Osteoblast (primary cell): ENCODE results near the gene ATG4A. TPM values are rescaled to one million over a fixed set of nuclear protein-coding genes. Genes with fewer than 3 reads are reported as not detected.

ENCODE experiments used
- DNase-seq: peaks from one replicate; pipeline ENCODE4 v3.0.0; 2011; ENCODE audit warnings: low spot score, mixed read lengths; ENCODE audit not compliant: insufficient read length; ENCODE audit errors: missing footprints
- H2AFZ ChIP-seq: 2 replicates; pipeline ENCODE4 v1.6.0; 2011; ENCODE audit warnings: mild to moderate bottlenecking, low read length
- H3K27ac ChIP-seq: 2 replicates; pipeline ENCODE4 v1.5.1; 2011; ENCODE audit warnings: mild to moderate bottlenecking, low read depth, low read length, moderate library complexity
- H3K27me3 ChIP-seq: 2 replicates; pipeline ENCODE4 v1.6.0; 2012; ENCODE audit warnings: mild to moderate bottlenecking, control low read depth, inconsistent platforms, low read length, moderate library complexity; ENCODE audit not compliant: insufficient read depth
- H3K36me3 ChIP-seq: 2 replicates; pipeline ENCODE4 v1.5.1; 2011; ENCODE audit warnings: mild to moderate bottlenecking, low read length, control low read depth, moderate library complexity; ENCODE audit not compliant: insufficient read depth
- H3K4me1 ChIP-seq: 2 replicates; pipeline ENCODE4 v1.5.1; 2011; ENCODE audit warnings: mild to moderate bottlenecking, low read length, control low read depth, moderate library complexity; ENCODE audit not compliant: insufficient read depth
- H3K4me2 ChIP-seq: 2 replicates; pipeline ENCODE4 v1.6.0; 2011; ENCODE audit warnings: mild to moderate bottlenecking, low read length; ENCODE audit not compliant: insufficient read depth
- H3K4me3 ChIP-seq: fragments of 200-600 bp; sonication (generic); 3 replicates; pipeline ENCODE4 v1.5.1; 2012; ENCODE audit warnings: mild to moderate bottlenecking, low read length, inconsistent platforms; ENCODE audit not compliant: insufficient read depth
- H3K79me2 ChIP-seq: 2 replicates; pipeline ENCODE4 v1.6.0; 2012; ENCODE audit warnings: mild to moderate bottlenecking, low read length, control low read depth, inconsistent platforms; ENCODE audit not compliant: insufficient read depth
- H3K9me3 ChIP-seq: 2 replicates; pipeline ENCODE4 v1.5.1; 2011; ENCODE audit warnings: low read depth, low read length, control low read depth
- H4K20me1 ChIP-seq: 2 replicates; pipeline ENCODE4 v1.6.0; 2012; ENCODE audit warnings: mild to moderate bottlenecking, low read length, control low read depth; ENCODE audit not compliant: insufficient read depth
- total RNA-seq: library from RNA; depleted of rRNA; stranded (reverse); fragments of >200 nt; gene quantifications from 2 replicates; pipeline ENCODE4 v1.2.3, GENCODE V29; 2012
- TF ChIP-seq, protein P1 (sequence below): IDR thresholded peaks from 2 replicates; pipeline ENCODE4 v1.5.1; 2011; ENCODE audit warnings: mild to moderate bottlenecking, low read depth, low read length, moderate library complexity; ENCODE audit errors: extremely low read depth

Gene ATG4A
- total RNA-seq, 1 donor = 6.9 TPM

- Histone ChIP-seq H3K27me3 (peaks cover 30% of the 10 kb centered on the region), H3K36me3 (no peaks in the 10 kb centered on the region), H4K20me1 (no peaks in the 10 kb centered on the region), H2AFZ (no peak overlapping the region), H3K27ac (no peak overlapping the region), H3K9me3 (no peaks in the 10 kb centered on the region), H3K4me3 (no peak overlapping the region), H3K4me2 (no peak overlapping the region), H3K4me1 (no peaks in the 10 kb centered on the region), H3K79me2 (no peaks in the 10 kb centered on the region)
- TF ChIP-seq, protein P1, sequence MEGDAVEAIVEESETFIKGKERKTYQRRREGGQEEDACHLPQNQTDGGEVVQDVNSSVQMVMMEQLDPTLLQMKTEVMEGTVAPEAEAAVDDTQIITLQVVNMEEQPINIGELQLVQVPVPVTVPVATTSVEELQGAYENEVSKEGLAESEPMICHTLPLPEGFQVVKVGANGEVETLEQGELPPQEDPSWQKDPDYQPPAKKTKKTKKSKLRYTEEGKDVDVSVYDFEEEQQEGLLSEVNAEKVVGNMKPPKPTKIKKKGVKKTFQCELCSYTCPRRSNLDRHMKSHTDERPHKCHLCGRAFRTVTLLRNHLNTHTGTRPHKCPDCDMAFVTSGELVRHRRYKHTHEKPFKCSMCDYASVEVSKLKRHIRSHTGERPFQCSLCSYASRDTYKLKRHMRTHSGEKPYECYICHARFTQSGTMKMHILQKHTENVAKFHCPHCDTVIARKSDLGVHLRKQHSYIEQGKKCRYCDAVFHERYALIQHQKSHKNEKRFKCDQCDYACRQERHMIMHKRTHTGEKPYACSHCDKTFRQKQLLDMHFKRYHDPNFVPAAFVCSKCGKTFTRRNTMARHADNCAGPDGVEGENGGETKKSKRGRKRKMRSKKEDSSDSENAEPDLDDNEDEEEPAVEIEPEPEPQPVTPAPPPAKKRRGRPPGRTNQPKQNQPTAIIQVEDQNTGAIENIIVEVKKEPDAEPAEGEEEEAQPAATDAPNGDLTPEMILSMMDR = no peak
- no peak for DNase-seq
Observed at GRCh38 chrX:108081110-108081509, 10.5 kb upstream of the ATG4A start.

DNA sequence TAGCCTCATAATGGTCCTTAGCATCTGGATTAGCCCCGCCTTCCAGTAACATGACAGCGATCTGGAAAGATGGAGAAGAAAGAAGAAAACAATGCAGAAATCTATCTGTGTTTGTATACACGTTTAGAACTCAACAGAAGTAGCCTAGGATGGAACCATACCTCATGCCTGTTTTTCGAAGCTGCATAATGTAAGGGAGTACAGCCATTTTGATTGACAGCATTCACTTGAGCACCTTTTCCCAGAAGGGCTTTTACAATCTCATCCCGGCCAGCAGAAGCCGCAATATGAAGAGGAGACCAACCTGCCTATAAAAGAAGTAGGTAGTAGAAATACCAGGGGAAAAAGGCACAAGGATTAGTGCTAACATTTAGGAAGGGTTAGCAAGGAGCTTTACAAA, 3.8 kb upstream of the ATG4A start:
- TF ChIP-seq, protein P1 = no peak
- Histone ChIP-seq H2AFZ (no peak overlapping the region), H3K36me3 (peaks cover 7% of the 10 kb centered on the region), H3K4me1 (no peaks in the 10 kb centered on the region), H3K27ac (no peak overlapping the region), H3K79me2 (peaks cover 18% of the 10 kb centered on the region), H3K4me3 (no peak overlapping the region), H3K27me3 (peaks cover 6% of the 10 kb centered on the region), H4K20me1 (no peaks in the 10 kb centered on the region), H3K4me2 (no peak overlapping the region), H3K9me3 (no peaks in the 10 kb centered on the region)
- DNase-seq = no peak

GRCh38 chrX:108088511-108088910, 3.1 kb upstream of the ATG4A start:
- Histone ChIP-seq H3K36me3 (peaks cover 7% of the 10 kb centered on the region), H4K20me1 (no peaks in the 10 kb centered on the region), H3K27me3 (peaks cover 6% of the 10 kb centered on the region), H3K27ac (no peak overlapping the region), H2AFZ (no peak overlapping the region), H3K4me1 (no peaks in the 10 kb centered on the region), H3K9me3 (no peaks in the 10 kb centered on the region), H3K79me2 (peaks cover 18% of the 10 kb centered on the region), H3K4me3 (no peak overlapping the region), H3K4me2 (no peak overlapping the region)
- TF ChIP-seq, protein P1 = no peak
- DNase-seq = no peak

DNA sequence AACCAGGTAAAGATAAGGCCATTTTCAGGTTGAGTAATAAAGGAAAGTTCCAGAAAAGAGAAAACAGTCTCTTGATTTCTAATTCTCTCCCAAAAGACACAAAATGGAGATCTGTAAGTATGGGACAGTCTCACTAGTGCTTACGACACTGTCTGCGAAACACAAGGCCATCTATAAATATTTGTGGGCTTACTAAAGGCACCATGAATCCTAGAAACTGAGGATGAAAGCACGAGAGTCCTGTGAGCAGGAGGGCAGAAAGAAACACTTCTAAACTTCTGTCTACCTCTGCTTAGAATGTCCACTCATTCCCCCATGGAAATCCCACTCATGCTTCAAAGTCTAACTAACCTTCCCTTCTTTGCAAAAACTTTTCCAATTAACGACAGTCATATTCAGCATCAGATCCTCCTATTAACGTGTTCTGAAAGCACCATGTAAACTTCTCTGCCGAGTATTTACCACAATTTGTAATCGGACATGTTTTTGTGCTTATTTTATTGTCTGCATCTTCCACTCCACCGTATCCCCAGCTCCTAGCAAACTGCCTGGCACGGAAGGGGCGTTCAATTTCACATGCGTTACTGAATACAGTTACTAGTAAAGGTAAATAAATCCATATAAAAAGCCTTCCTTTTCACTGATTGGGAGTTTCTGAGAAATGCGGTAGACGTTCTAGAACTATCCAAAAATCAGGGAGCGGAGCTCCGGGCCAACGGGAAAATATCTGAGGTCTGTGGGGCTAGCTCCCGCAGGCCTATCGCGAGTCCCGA, 901 bp upstream of the ATG4A start:
- no peaks in the 10 kb centered on the region for H4K20me1 ChIP-seq
- TF ChIP-seq, protein P1 = no peak

More for the DNA sequence above, 901 bp upstream of the ATG4A start:
- Histone ChIP-seq H3K4me2 (peak overlapping the region; percentile 75), H3K4me3 (peak overlapping the region; percentile 72), H3K4me1 (no peaks in the 10 kb centered on the region), H3K9me3 (no peaks in the 10 kb centered on the region), H2AFZ (peak overlapping the region; percentile 79), H3K79me2 (peaks cover 18% of the 10 kb centered on the region), H3K36me3 (peaks cover 7% of the 10 kb centered on the region), H3K27me3 (peaks cover 2% of the 10 kb centered on the region), H3K27ac (peak overlapping the region; percentile 86)
- no peak for DNase-seq
